Keratinocyte (primary cell): ENCODE measurements around the gene OR2F1.

Experiments used
- EZH2 ChIP-seq: IDR thresholded peaks from one replicate; pipeline ENCODE4 v1.6.1; 2012; ENCODE audit warnings: inconsistent platforms, mild to moderate bottlenecking, low read length, moderate library complexity
- TF ChIP-seq, protein P1 (sequence below), 3 experiments: IDR thresholded peaks in 1 of 3; conservative IDR thresholded peaks in 1 of 3; optimal IDR thresholded peaks in 1 of 3; 2 replicates in 2 of 3; 3 replicates in 1 of 3; pipeline versions ENCODE3 to v1.5.1; 2011; ENCODE audit warnings: low read length in 3 of 3, mild to moderate bottlenecking in 3 of 3, moderate library complexity in 2 of 3, control low read depth in 1 of 3, inconsistent platforms in 1 of 3; ENCODE audit not compliant: insufficient read depth in 2 of 3; ENCODE audit errors: extremely low read depth in 1 of 3

DNA sequence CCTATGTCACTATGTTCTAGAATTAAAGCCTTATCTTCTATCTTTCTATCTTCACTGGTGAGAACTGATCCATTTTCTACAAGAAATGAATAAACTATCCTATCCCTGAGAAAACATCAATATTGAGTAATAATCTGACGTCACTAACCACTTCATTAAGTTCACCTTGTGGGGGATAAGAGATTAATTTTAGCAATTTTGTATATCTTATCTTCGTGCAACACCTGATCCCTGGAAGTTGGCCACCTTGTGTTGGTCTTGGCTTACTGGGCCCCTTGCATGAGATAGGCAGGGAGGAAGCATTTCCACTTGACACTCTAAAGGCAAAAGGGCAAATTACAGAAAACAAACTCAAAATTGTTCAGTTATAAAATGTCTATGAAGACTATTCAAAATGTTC lies 25.4 kb downstream of the OR2F1 start:
- TF ChIP-seq, protein P1, sequence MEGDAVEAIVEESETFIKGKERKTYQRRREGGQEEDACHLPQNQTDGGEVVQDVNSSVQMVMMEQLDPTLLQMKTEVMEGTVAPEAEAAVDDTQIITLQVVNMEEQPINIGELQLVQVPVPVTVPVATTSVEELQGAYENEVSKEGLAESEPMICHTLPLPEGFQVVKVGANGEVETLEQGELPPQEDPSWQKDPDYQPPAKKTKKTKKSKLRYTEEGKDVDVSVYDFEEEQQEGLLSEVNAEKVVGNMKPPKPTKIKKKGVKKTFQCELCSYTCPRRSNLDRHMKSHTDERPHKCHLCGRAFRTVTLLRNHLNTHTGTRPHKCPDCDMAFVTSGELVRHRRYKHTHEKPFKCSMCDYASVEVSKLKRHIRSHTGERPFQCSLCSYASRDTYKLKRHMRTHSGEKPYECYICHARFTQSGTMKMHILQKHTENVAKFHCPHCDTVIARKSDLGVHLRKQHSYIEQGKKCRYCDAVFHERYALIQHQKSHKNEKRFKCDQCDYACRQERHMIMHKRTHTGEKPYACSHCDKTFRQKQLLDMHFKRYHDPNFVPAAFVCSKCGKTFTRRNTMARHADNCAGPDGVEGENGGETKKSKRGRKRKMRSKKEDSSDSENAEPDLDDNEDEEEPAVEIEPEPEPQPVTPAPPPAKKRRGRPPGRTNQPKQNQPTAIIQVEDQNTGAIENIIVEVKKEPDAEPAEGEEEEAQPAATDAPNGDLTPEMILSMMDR (optimal IDR thresholded peaks at IDR 0.05 in 1 of 3, IDR thresholded peaks at IDR 0.05 in 1 of 3, conservative IDR thresholded peaks at IDR 0.05 in 1 of 3; ENCODE audit: extremely low read depth in 1 of 3, insufficient read depth in 2 of 3, low read length in 3 of 3): no peak
- TF ChIP-seq EZH2: no peak
